Measurements from ENCODE around the gene SAMD14. TPM values are rescaled to one million over a fixed set of nuclear protein-coding genes. Genes with fewer than 3 reads are reported as not detected.
A peak's percentile ranks its signal among the peaks of the same experiment; 100 is the strongest.
"Not testable (repeated sequence)": the region's sequence is repeated elsewhere in the genome, so short reads cannot be mapped to it uniquely, and the experiment has no call there.

The SAMD14 gene
- total RNA-seq, 2 donors from 2014 or later, result 1.6 to 2.1 TPM

DNA sequence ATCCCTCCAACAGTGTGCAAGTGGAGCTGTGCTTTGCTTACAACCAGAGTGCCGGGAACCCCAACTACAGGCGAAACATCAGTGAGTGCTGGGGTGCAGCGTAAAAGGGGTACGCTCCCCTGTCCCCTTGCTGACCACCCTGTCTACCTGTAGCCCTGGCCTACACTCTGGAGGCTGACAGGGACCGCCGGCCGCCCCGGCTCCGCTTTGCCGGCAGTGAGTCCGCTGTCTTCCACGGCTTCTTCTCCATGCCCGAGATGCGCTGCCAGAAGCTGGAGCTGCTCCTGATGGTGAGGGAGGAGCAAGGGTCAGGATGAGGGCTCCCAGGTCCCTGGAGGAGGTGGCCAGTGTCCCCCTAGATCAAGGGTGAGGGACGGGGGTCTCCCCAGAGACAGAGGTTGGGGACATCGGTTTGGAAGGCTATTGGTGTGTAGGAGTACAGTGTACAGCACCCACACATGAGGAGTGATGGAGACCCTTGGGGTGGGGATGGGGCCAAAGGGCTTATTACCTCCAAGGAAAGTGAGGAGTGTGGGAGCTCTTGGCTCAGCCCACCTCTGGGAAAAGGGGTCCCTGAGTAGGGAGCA is 54.4 kb downstream of the SAMD14 start:
- intact Hi-C loops (cut with DNase I), result loop anchor here in 1 of 2 donors (5.0 kb wide), 1 partner anchor 43 kb away; no protein-coding TSS in a partner anchor
- ATAC-seq (no peak), DNase-seq (no peak)

DNA sequence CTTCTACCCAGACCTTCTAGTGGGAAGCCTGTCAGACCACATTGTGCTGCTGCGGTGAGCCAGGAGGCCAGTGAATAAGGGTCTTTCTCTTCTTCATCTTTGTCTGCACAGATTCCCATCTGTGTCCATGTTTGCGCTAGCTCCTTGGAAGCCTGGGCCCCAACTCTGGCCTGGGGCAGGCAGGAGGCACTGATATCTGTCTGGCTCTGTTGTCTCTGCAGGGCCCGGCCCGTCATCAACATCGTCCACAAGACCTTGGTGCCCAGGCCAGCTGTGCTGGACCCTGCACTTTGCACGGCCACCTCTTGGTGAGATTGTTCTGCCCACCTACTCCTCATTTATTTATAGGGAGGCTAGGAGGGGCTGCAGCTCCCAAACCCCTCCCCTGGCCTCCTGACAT is 55.7 kb downstream of the SAMD14 start:
- ATAC-seq (no peak), DNase-seq (no peak)
- intact Hi-C loops (cut with DNase I), result no loop called here

DNA sequence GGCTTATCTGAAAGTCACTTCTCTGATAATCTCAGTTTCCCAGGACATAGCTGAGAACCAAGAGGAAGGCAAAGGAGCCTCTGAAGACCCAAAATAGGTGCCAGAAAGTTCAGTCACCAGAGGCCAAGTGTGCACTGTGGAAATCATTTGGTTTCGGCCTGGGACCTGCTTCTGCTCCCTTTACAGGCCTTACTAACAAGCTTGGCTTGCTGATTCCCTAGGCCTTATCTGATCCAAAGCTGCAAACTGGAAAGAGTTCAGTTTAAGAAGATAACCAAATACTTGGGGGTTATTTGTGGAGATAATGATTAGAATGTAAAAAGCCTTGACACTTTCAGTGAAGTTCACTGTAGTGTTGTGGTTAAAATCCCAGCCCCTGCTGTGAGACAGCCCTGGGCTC is 57.0 kb downstream of the SAMD14 start:
- ATAC-seq (no peak), DNase-seq (no peak)
- intact Hi-C loops (cut with DNase I), result no loop called here

DNA sequence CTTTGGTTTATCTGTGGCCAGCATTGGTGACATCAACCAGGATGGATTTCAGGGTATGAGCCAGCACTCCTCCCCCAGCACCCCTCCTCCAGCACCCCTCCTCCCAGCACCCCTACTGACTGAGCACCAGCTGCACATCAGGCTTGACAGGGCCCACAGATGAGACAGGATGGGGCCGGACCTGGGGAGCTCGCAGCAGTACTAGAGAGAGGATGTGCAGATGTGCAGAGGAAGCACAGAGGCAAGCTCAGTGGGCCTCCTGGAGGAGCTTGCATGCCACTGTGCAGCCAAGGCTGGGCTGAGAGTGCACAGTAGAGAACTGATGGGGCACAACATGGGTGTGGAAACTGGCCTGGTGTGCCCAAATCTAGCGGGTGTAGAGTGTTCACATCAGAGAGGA is 57.8 kb downstream of the SAMD14 start:
- intact Hi-C loops (cut with DNase I), result no loop called here
- DNase-seq, result no peak
- ATAC-seq, result no peak

DNA sequence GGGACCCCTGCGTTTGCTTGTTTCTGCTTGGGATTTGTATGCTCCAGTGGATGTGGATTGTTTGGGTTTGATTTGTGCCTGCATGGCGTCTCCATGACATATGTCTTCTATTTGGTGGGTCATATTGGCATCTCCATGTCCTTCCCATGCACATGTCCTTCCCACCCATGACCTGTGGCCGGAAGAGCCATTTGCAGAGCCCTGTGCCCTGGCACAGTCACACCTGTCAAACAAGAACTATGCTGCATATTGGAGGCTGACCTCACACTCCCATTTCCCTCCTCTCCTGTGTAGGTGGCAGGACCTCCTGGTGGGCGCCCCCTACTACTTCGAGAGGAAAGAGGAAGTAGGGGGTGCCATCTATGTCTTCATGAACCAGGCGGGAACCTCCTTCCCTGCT is 58.3 kb downstream of the SAMD14 start:
- no peak for ATAC-seq

DNA sequence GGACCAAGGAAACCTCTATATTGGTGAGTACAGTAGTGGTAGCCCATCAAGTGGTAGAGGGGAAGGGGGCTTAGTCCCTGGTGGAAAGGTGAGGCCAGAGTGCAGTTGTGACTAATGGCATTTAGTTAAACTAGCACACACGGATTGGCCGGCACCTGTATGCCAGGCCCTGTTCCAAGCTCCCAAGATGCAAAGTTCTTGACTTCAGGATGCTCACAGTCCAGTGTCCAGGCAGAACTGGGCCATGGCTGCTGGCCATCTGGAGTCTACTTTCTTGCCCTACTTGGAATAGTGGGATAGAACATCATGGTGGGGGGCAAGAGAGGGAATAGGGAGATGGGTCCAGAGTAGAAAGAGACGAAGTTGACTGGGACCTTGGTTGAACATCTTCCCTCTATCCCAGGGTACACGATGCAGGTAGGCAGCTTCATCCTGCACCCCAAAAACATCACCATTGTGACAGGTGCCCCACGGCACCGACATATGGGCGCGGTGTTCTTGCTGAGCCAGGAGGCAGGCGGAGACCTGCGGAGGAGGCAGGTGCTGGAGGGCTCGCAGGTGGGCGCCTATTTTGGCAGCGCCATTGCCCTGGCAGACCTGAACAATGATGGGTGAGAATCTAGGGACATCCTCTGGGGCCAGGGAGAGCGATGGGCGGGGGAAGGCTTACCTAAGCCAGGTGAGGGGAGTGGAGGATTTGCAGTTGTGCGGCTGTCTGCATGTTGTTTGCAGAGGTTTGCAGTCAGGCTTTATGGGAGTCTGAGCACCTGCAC is 58.9 kb downstream of the SAMD14 start:
- intact Hi-C loops (cut with DNase I), result no loop called here
- ATAC-seq (no peak), DNase-seq (no peak)

More for the DNA sequence above, 58.3 kb downstream of the SAMD14 start:
- intact Hi-C loops (cut with DNase I), result no loop called here
- DNase-seq, result no peak

DNA sequence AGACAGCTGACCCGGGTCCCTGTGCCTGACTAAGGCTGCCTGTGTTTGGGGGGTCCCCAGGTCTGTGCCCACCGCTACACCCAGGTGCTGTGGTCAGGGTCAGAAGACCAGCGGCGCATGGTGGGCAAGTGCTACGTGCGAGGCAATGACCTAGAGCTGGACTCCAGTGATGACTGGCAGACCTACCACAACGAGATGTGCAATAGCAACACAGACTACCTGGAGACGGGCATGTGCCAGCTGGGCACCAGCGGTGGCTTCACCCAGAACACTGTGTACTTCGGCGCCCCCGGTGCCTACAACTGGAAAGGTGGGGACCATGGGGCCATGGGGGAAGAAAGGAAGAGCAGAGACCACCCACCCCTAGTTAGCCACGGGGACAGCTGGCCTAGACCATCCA is 62.0 kb downstream of the SAMD14 start:
- intact Hi-C loops (cut with DNase I), result no loop called here
- no peak for DNase-seq
- ATAC-seq, result no peak

DNA sequence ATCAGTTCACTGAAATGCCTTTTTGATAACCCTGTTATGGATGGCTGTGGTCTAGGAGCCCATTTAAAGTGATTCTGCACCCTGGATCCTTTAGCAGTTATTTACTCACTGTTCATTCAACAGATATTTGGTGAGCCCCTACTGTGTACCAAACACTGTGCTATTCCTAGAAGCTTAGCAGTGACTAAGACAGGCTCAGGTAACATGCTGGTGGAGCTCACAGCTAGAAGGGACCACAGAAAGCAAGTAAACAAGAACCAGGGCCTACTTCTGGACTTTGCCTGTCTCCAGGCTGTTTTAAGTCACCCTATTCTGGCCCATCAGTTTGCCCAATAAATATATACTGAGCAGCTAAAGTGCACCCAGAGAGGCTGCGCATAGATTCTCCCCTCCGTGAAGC is 63.0 kb downstream of the SAMD14 start:
- DNase-seq (no peak), ATAC-seq (no peak)
- intact Hi-C loops (cut with DNase I), result no loop called here

DNA sequence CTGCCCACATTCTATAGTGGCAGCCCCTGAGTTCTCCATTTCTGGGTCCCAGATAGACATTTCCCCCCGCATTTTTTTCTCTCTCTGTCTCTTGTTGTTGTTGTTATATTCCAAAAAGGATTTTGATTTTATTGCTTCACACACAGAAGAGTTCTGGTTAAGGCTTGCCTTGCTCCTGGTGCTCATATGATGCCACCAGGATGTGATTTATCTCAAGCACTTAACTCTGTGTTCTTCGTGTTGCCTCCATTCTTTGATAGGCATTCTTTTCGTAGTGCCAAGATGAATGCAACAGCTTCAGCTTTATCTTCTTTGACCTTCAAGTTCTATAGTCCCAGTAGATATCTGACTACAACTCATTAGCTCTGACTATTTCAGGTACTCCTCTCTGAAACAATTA is 64.9 kb downstream of the SAMD14 start:
- intact Hi-C loops (cut with DNase I), result no loop called here
- ATAC-seq, result no peak
- no peak for DNase-seq

DNA sequence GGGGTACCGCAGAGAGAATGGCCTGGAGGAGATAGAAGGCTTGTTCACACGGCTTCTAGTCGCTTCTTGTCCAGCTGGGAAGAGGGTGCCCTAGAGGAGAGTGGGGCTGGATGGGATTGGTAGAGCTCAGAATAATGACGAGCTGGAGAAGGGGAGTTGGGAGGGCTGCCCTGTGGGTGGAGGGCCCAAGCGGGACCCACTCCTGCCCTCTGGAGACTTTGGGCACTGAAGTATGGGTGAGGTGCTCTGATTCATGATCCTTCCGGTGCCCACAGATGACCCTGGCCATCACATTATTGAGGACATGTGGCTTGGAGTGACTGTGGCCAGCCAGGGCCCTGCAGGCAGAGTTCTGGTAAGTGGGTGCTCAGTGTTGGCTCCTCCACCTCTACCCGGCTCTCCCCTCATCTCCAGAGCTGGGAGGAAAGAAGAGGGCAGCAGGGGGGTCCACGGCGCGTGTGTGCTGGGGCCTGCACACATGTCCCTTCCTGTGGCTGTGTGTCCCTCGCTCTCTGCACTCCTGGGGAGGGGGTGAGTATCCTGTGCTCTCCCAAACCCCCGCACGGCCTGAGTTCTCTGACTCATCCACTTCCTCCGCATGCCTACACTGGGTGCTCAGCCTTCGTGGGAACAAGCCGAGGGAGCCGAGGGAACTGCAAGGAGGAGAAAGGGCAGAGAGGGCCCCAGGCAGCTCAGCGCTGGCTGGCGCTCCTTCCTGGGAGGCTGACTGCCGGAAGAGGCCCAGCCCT is 65.5 kb downstream of the SAMD14 start:
- intact Hi-C loops (cut with DNase I), result no loop called here
- ATAC-seq, result peak; percentile 17 to 65
- peak; percentile 71 for DNase-seq

DNA sequence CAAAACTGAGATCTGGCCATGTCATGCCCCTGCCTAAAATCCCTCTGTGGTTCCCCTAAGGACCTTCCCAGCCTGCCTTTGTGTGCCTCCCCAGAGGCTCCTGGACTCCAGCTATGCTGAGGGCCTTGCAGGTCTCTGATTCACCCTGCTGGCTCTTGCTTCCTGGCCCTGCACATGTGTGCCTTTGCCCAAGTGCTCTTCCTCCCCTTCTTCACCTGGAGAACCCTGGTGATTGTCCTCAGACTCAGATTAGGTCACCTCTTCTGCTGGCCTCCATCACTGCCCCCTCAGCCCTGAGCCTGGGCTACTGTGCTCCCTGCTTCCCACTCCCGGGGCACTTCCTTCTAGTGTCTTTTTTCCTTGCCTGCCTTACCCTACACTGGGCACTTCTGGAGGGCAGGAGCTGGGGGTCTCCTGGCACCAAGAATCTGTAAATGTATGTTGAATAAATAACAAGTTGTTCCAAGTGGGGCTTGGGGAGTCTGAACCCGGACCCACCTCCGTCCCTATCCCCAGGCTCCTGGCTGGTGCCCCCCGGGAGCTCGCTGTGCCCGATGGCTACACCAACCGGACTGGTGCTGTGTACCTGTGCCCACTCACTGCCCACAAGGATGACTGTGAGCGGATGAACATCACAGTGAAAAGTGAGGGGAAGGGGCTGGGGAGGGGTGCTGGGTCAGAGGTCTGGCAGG is 66.3 kb downstream of the SAMD14 start:
- no peak for ATAC-seq
- intact Hi-C loops (cut with DNase I), result no loop called here
- DNase-seq, result no peak

DNA sequence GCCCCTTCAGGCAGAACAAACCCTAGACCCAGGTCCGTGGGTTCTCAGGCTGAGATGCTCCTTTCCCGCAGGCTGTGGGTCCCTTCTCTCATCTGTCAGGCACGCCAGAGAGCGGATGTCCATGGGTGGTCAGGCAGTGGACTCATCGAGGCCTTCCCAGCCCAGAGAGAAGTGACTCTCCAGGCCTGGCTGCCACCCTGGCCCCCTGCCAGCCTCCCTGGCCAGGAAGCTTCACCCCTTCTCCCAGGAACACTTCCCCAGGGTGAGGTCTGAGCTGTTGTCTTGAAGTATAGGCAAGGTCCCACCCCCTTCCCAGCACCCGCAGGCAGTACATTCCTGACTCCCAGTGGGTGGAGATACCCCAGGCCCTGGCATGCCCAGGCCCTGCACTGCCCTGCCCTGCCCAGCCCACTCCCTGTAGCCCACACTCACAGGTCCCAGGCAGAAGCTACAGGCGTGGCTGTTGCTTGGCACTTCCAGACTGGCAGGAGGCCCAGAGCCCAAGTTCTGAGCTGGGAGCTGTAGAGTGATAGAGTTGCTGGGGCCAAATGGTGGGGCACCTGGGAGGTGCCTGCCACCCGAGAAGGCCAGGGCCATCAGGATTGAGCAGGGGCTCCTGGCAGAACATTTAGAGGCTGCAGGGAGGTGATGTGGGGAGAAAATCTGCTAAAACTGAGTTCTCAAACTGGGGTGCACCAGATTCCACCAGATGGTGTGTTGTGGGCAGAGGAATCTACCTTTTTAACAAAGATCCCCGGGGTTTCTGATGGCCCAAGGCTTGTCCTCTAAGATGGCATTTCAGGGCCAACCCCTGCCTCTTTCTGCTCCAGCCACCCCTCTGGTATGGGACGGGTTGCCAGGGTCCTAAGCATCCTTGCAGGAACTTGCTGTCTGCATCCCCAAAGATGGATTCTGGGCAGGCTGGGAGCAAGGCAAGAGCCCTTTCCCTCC is 67.4 kb downstream of the SAMD14 start:
- ATAC-seq (peak; percentile 78 to 86), DNase-seq (peak; percentile 83)
- intact Hi-C loops (cut with DNase I), result no loop called here

DNA sequence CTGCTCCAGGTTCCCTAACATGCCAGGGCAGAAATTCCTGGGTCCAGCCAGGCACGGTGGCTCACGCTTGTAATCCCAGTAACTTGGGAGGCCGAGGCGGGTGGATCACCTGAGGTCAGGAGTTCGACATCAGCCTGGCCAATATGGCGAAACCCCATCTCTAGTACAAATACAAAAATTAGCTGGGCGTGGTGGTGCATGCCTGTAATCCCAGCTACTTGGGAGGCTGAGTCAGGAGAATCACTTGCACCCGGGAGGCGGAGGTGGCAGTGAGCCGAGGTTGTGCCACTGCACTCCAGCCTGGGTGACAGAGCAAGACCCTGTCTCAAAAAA is 68.3 kb downstream of the SAMD14 start:
- intact Hi-C loops (cut with DNase I); DNase-seq; ATAC-seq: not testable (repeated sequence)

DNA sequence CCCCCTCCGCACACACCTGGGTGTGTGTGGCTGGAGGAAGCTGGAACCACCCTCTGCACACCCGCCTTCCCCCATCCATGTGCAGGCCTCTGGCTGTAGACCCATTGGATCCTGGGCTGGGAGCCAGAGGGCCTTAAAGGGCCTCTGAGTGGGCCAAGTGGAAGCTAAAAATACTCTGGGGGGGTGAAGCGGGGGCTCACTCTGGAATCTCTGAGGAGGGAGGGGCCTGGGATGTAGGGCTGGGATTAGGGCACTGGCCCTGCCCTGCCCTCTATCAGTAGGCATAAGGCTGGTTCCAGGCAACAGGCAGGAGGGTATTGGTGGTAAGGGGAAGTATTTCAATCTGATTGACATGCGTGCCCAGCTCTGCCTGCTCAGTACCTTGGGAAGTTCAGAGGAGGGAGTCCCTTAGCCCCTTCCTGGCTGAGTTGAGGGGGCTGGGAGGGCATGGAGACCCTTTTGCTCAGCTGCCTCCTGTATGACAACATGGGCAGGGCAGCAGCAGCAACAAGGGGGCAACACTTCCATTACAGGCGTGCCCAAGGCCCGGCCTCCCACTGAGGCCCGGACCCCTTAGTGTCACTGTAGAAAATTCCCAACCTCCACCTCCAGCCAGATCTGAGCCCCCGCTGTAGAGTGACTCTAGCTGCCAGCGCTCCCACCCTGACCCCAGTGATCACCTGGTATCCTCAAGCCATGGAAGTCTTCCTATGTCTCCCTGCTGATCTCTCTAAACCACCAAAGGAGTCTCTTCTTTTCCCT is 68.8 kb downstream of the SAMD14 start:
- DNase-seq (peak; percentile 88), ATAC-seq (peak; percentile 48 to 70)
- intact Hi-C loops (cut with DNase I), result no loop called here

All from left cardiac atrium (tissue), 4 donors.